ENCODE measurements around the gene LPGAT1. TPM values are rescaled to one million over a fixed set of nuclear protein-coding genes. Genes with fewer than 3 reads are reported as not detected.

LPGAT1 gene
- total RNA-seq, 1 experiment from 2014 or later = 41.7 TPM

DNA sequence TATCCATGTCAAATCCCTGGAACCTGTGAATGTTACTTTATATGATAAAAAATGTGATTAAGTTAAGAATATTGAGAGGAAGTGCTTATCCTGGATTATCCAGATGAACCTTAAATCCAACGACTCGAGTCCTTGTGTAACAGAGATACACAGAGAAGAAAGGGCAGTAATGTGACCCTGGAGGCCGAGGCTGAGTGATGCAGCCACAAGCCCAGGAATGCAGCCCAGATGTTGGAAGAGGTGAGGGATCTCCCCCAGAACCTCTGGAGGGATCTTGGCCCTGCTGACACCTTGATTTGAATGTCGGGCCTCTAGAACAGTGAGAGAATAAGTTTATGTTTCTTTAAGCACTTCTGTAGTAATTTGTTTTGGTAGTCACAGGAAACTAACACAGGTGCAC is 18.0 kb downstream of the LPGAT1 start:
- no TSS peak for BruUV-seq (replicated peaks)
- no peak for ATAC-seq
- TF ChIP-seq, protein P1, sequence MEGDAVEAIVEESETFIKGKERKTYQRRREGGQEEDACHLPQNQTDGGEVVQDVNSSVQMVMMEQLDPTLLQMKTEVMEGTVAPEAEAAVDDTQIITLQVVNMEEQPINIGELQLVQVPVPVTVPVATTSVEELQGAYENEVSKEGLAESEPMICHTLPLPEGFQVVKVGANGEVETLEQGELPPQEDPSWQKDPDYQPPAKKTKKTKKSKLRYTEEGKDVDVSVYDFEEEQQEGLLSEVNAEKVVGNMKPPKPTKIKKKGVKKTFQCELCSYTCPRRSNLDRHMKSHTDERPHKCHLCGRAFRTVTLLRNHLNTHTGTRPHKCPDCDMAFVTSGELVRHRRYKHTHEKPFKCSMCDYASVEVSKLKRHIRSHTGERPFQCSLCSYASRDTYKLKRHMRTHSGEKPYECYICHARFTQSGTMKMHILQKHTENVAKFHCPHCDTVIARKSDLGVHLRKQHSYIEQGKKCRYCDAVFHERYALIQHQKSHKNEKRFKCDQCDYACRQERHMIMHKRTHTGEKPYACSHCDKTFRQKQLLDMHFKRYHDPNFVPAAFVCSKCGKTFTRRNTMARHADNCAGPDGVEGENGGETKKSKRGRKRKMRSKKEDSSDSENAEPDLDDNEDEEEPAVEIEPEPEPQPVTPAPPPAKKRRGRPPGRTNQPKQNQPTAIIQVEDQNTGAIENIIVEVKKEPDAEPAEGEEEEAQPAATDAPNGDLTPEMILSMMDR (conservative IDR thresholded peaks at IDR 0.05; ENCODE audit: low read depth, low read length) = no peak
- TF ChIP-seq EZH2phosphoT487 (IDR thresholded peaks at IDR 0.05; ENCODE audit: borderline replicate concordance, low read length) (no peak), EZH2 (IDR thresholded peaks at IDR 0.05; ENCODE audit: low read length, unreplicated experiment) (no peak)

DNA sequence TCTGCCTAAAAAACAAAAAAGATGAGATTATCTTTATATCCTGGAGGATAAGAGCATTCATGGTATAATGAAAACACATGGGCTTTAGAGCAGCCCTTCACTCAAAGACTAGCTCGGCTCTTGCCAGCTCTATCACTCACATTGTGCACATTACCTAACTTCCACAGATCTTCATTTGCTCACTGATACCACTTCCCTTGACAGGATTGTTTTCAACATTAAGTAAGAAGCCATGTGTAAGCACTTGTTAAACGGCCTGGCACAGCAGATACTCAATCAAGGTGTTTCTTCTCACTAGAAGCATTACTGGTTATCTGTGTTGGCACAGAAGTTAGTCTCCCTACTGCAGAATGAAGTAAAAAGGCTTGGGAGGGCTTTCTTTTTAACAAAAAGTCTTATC is 18.7 kb downstream of the LPGAT1 start:
- Histone ChIP-seq H3K4me1 (ENCODE audit: insufficient read depth, low read length) (no peaks in the 10 kb centered on the region), H3K9me2 (replicated peaks; ENCODE audit: low read length) (no peaks in the 10 kb centered on the region), H3K9ac (ENCODE audit: low read length) (no peak overlapping the region), H3F3A (ENCODE audit: low read length, unreplicated experiment) (no peaks in the 10 kb centered on the region), H3K27ac (ENCODE audit: low read length) (no peak overlapping the region), H3K4me2 (ENCODE audit: low read length) (no peak overlapping the region), H3K4me3 (ENCODE audit: low read length) (no peak overlapping the region), H3K79me2 (ENCODE audit: low read length) (no peaks in the 10 kb centered on the region), H4K20me1 (ENCODE audit: low read length) (no peaks in the 10 kb centered on the region), H3K36me3 (ENCODE audit: low read depth, low read length) (peaks cover 3% of the 10 kb centered on the region; the same call in 1 of the 2 replicates), H3K9me3 (ENCODE audit: low read length) (no peaks in the 10 kb centered on the region), H3K27me3 (ENCODE audit: low read length) (no peaks in the 10 kb centered on the region), H2AFZ (ENCODE audit: low read length) (no peak overlapping the region)
- ATAC-seq (no peak), DNase-seq (no peak)
- intact Hi-C loops (cut with micrococcal nuclease) = no loop called here
- BruUV-seq (replicated peaks) = no TSS peak
- TF ChIP-seq EZH2 (IDR thresholded peaks at IDR 0.05; ENCODE audit: low read length, unreplicated experiment) = no peak
- TF ChIP-seq EZH2phosphoT487 (IDR thresholded peaks at IDR 0.05; ENCODE audit: borderline replicate concordance, low read length) = no peak
- TF ChIP-seq, protein P1 (conservative IDR thresholded peaks at IDR 0.05; ENCODE audit: low read depth, low read length) = no peak
- ChIA-PET POLR2A (ENCODE audit: unreplicated experiment) (no interaction called here), CTCF (no interaction called here)

More for the DNA sequence above, 18.0 kb downstream of the LPGAT1 start:
- DNase-seq = no peak
- Histone ChIP-seq H3K4me3 (ENCODE audit: low read length) (no peak overlapping the region), H3K9me3 (ENCODE audit: low read length) (no peaks in the 10 kb centered on the region), H3K36me3 (ENCODE audit: low read depth, low read length) (peaks cover 3% of the 10 kb centered on the region; the same call in 1 of the 2 replicates), H3K9ac (ENCODE audit: low read length) (no peak overlapping the region), H3K4me2 (ENCODE audit: low read length) (no peak overlapping the region), H4K20me1 (ENCODE audit: low read length) (no peaks in the 10 kb centered on the region), H3K9me2 (replicated peaks; ENCODE audit: low read length) (no peaks in the 10 kb centered on the region), H3K27me3 (ENCODE audit: low read length) (no peaks in the 10 kb centered on the region), H3K4me1 (ENCODE audit: insufficient read depth, low read length) (no peaks in the 10 kb centered on the region), H2AFZ (ENCODE audit: low read length) (no peak overlapping the region), H3K27ac (ENCODE audit: low read length) (no peak overlapping the region), H3F3A (ENCODE audit: low read length, unreplicated experiment) (no peaks in the 10 kb centered on the region), H3K79me2 (ENCODE audit: low read length) (no peaks in the 10 kb centered on the region)
- POLR2A ChIA-PET (ENCODE audit: unreplicated experiment) = no interaction called here
- CTCF ChIA-PET = no interaction called here
- intact Hi-C loops (cut with micrococcal nuclease) = no loop called here

DNA sequence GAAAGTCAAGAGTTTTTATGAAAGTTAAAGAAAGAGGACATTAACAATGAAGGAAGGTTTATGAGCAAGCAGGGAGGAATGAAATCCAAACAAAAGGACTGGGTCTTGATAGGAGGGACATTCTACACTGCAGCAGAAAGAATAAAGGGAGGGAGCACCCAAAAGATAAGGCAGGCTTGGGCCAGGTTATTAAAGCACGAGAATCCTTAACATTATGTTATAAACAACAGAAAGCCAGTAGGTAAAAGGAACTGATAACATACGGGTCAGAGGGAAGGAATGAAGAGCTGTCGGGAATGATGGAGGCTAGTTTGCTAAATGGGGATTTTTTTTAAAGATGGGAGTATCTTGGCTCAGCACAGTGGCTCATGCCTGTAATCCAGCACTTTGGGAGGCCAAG is 19.4 kb downstream of the LPGAT1 start:
- ATAC-seq = no peak
- H4K20me1 ChIP-seq (ENCODE audit: low read length) = no peaks in the 10 kb centered on the region
- H3K27ac ChIP-seq (ENCODE audit: low read length) = no peak overlapping the region
- no peaks in the 10 kb centered on the region for H3K27me3 ChIP-seq (ENCODE audit: low read length)
- no peaks in the 10 kb centered on the region for H3F3A ChIP-seq (ENCODE audit: low read length, unreplicated experiment)
- H3K4me2 ChIP-seq (ENCODE audit: low read length) = no peak overlapping the region
- H2AFZ ChIP-seq (ENCODE audit: low read length) = no peak overlapping the region
- TF ChIP-seq EZH2 (IDR thresholded peaks at IDR 0.05; ENCODE audit: low read length, unreplicated experiment) (no peak), EZH2phosphoT487 (IDR thresholded peaks at IDR 0.05; ENCODE audit: borderline replicate concordance, low read length) (no peak)
- TF ChIP-seq, protein P1 (conservative IDR thresholded peaks at IDR 0.05; ENCODE audit: low read depth, low read length) = no peak
- H3K36me3 ChIP-seq (ENCODE audit: low read depth, low read length) = peaks cover 3% of the 10 kb centered on the region; the same call in 1 of the 2 replicates
- H3K9me3 ChIP-seq (ENCODE audit: low read length) = no peaks in the 10 kb centered on the region
- H3K4me1 ChIP-seq (ENCODE audit: insufficient read depth, low read length) = no peaks in the 10 kb centered on the region
- POLR2A ChIA-PET (ENCODE audit: unreplicated experiment) = no interaction called here
- CTCF ChIA-PET = no interaction called here
- intact Hi-C loops (cut with micrococcal nuclease) = no loop called here
- no peaks in the 10 kb centered on the region for H3K79me2 ChIP-seq (ENCODE audit: low read length)
- H3K4me3 ChIP-seq (ENCODE audit: low read length) = no peak overlapping the region
- BruUV-seq (replicated peaks) = no TSS peak
- no peak overlapping the region for H3K9ac ChIP-seq (ENCODE audit: low read length)
- H3K9me2 ChIP-seq (replicated peaks; ENCODE audit: low read length) = no peaks in the 10 kb centered on the region
- no peak for DNase-seq

All from PC-3 (cell line).